SU-DHL-6 (cell line): ENCODE measurements around the gene C12orf50.

Experiments used
- CTCF ChIP-seq: fragments of 200-600 bp; sonication (generic); IDR thresholded peaks from one replicate; pipeline ENCODE4 v1.5.1; 2017; ENCODE audit warnings: antibody characterized with exemption, mild to moderate bottlenecking, low read length, moderate library complexity; ENCODE audit not compliant: insufficient read depth, poor library complexity, severe bottlenecking
- EZH2phosphoT487 ChIP-seq: fragments of 200-600 bp; sonication (generic), shearing (Covaris generic); conservative IDR thresholded peaks from 2 replicates; pipeline ENCODE4 v1.6.1; 2018; ENCODE audit warnings: mild to moderate bottlenecking, antibody characterized with exemption, low read length, moderate library complexity, mixed read lengths

- TF ChIP-seq CTCF, result no peak
- no peak for TF ChIP-seq EZH2phosphoT487
These were observed 85.4 kb downstream of the C12orf50 start for GRCh38 chr12:87943762-87944161.
